Esophagus squamous epithelium (tissue), 5 donors: ENCODE measurements around the gene GALNT14. TPM values are rescaled to one million over a fixed set of nuclear protein-coding genes. Genes with fewer than 3 reads are reported as not detected.

ENCODE experiments used
- DNase-seq: peaks from one replicate; lab custom pipeline; 2025; lab: John Stamatoyannopoulos, UW
- H3K27ac ChIP-seq, 4 donors: fragments of 200-600 bp; sonication (generic); one replicate each; pipeline ENCODE4 v1.5.1; 2016 to 2019; ENCODE audit warnings: mild to moderate bottlenecking in 1 of 4
- H3K27me3 ChIP-seq, 4 donors: fragments of 200-600 bp; sonication (generic); 1 replicate in 3 of 4; 2 replicates in 1 of 4; pipeline versions ENCODE4 v1.5.1 to v1.6.0; 2017 to 2021; ENCODE audit warnings: antibody characterized with exemption in 1 of 4
- H3K36me3 ChIP-seq, 3 donors: fragments of 200-600 bp; sonication (generic); one replicate each; pipeline ENCODE4 v1.5.1; 2016 to 2019
- H3K4me1 ChIP-seq, 3 donors: fragments of 200-600 bp; sonication (generic); one replicate each; pipeline ENCODE4 v1.5.1; 2017 to 2019
- H3K4me3 ChIP-seq, 4 donors: fragments of 200-600 bp; sonication (generic); 1 replicate in 3 of 4; 2 replicates in 1 of 4; pipeline ENCODE4 v1.5.1; 2016 to 2019; ENCODE audit warnings: mild to moderate bottlenecking in 2 of 4, moderate library complexity in 1 of 4
- H3K9me3 ChIP-seq, 3 donors: fragments of 200-600 bp; sonication (generic); one replicate each; pipeline ENCODE4 v1.5.1; 2016 to 2019
- POLR2A ChIP-seq, 4 donors: fragments of 450-650 bp; IDR thresholded peaks; one replicate each; pipeline ENCODE4 v1.6.1; 2017; ENCODE audit warnings: antibody characterized with exemption in 4 of 4, mild to moderate bottlenecking in 4 of 4, moderate library complexity in 3 of 4
- WGBS, 2 donors: methylation state at CpG; one replicate each; pipeline ENCODE4 v1.1.5; 2018; 5-methylcytosine and 5-hydroxymethylcytosine counted together
- intact Hi-C: fragments of 100-400 bp; cut with DNase I; formaldehyde crosslinking; loops from one replicate; pipeline ENCODE4 v1.15.0; 2022
- total RNA-seq, 4 donors: library from RNA; depleted of rRNA; stranded (reverse); fragments of >200 nt; gene quantifications; one replicate each; pipeline ENCODE4 v1.1.0, GENCODE V29; 2016
- TF ChIP-seq, protein P1 (sequence below), 6 experiments: fragments of 450-650 bp in 4 of 6; fragments of 200-600 bp in 2 of 6; sonication (generic) in 2 of 6; IDR thresholded peaks; one replicate each; pipeline ENCODE4 v1.5.1; 2016 to 2019; ENCODE audit warnings: antibody characterized with exemption in 6 of 6, mild to moderate bottlenecking in 4 of 6, moderate library complexity in 4 of 6
- donor health status: DM: yes; HTN: yes; CAD: no.

The GALNT14 gene
- total RNA-seq, 4 donors from 2014 or later = 18.6 to 29.0 (median 21.3) TPM

- H3K36me3 ChIP-seq = no peaks in the 10 kb centered on the region
- intact Hi-C loops = no loop called here
- TF ChIP-seq, protein P1, sequence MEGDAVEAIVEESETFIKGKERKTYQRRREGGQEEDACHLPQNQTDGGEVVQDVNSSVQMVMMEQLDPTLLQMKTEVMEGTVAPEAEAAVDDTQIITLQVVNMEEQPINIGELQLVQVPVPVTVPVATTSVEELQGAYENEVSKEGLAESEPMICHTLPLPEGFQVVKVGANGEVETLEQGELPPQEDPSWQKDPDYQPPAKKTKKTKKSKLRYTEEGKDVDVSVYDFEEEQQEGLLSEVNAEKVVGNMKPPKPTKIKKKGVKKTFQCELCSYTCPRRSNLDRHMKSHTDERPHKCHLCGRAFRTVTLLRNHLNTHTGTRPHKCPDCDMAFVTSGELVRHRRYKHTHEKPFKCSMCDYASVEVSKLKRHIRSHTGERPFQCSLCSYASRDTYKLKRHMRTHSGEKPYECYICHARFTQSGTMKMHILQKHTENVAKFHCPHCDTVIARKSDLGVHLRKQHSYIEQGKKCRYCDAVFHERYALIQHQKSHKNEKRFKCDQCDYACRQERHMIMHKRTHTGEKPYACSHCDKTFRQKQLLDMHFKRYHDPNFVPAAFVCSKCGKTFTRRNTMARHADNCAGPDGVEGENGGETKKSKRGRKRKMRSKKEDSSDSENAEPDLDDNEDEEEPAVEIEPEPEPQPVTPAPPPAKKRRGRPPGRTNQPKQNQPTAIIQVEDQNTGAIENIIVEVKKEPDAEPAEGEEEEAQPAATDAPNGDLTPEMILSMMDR (IDR thresholded peaks at IDR 0.05) = no peak
- no peak for TF ChIP-seq POLR2A (IDR thresholded peaks at IDR 0.05)
- WGBS, 2 donors = 84 to 86% methylated on average over 15 to 19 of the region's 19 CpGs
- DNase-seq = no peak
- no peak overlapping the region for H3K4me3 ChIP-seq
- H3K27ac ChIP-seq = no peak overlapping the region
- H3K9me3 ChIP-seq = no peaks in the 10 kb centered on the region
- H3K4me1 ChIP-seq = no peaks in the 10 kb centered on the region
- no peaks in the 10 kb centered on the region for H3K27me3 ChIP-seq
These were observed 166.8 kb downstream of the GALNT14 start for GRCh38 chr2:30971231-30972025.

GRCh38 chr2:30968660-30969397 lies 169.4 kb downstream of the GALNT14 start:
- TF ChIP-seq POLR2A (IDR thresholded peaks at IDR 0.05) = no peak
- TF ChIP-seq, protein P1 (IDR thresholded peaks at IDR 0.05) = no peak
- Histone ChIP-seq H3K27me3 (no peaks in the 10 kb centered on the region), H3K4me3 (no peak overlapping the region), H3K27ac (no peak overlapping the region), H3K9me3 (no peaks in the 10 kb centered on the region), H3K36me3 (peaks cover 0 to 25% (median 0%) of the 10 kb centered on the region in 3 donors), H3K4me1 (no peaks in the 10 kb centered on the region)
- intact Hi-C loops = no loop called here
- 76 to 82% methylated on average over 4 of the region's 4 CpGs for WGBS, 2 donors
- DNase-seq = no peak

GRCh38 chr2:30966786-30967185 lies 171.5 kb downstream of the GALNT14 start:
- peaks cover 0 to 26% (median 0%) of the 10 kb centered on the region in 3 donors for H3K36me3 ChIP-seq
- intact Hi-C loops = no loop called here
- no peaks in the 10 kb centered on the region for H3K4me1 ChIP-seq
- TF ChIP-seq, protein P1 (IDR thresholded peaks at IDR 0.05) = no peak
- TF ChIP-seq POLR2A (IDR thresholded peaks at IDR 0.05) = no peak
- no peaks in the 10 kb centered on the region for H3K27me3 ChIP-seq
- H3K9me3 ChIP-seq = no peaks in the 10 kb centered on the region
- no peak overlapping the region for H3K27ac ChIP-seq
- no peak overlapping the region for H3K4me3 ChIP-seq
- 91 to 94% methylated on average over 4 of the region's 4 CpGs for WGBS, 2 donors
- no peak for DNase-seq

- Histone ChIP-seq H3K4me1 (no peaks in the 10 kb centered on the region), H3K4me3 (no peak overlapping the region), H3K27ac (no peak overlapping the region), H3K36me3 (peaks cover 0 to 26% (median 0%) of the 10 kb centered on the region in 3 donors), H3K9me3 (no peaks in the 10 kb centered on the region), H3K27me3 (no peaks in the 10 kb centered on the region)
- intact Hi-C loops = no loop called here
- WGBS, 2 donors = 98% methylated on average over 6 of the region's 10 CpGs; no CpG with 5 or more reads in 1 of the 2 donors
- no peak for DNase-seq
- TF ChIP-seq, protein P1 (IDR thresholded peaks at IDR 0.05) = no peak
- TF ChIP-seq POLR2A (IDR thresholded peaks at IDR 0.05) = no peak
These were observed 173.2 kb downstream of the GALNT14 start for GRCh38 chr2:30965022-30965531.
